AG09319 (cell line): Measurements from ENCODE around the gene XPC.

Experiments used
- DNase-seq: peaks from one replicate; pipeline ENCODE4 v3.0.0-alpha.2; 2010; ENCODE audit warnings: low read depth; ENCODE audit errors: extremely low read depth
- CTCF ChIP-seq: IDR thresholded peaks from 2 replicates; pipeline ENCODE4 v1.5.1; 2011; ENCODE audit warnings: low read depth, mild to moderate bottlenecking, inconsistent platforms, low read length, moderate library complexity

XPC gene

GRCh38 chr3:14222457-14222856 lies 44.1 kb upstream of the XPC start:
- no peak for TF ChIP-seq CTCF
- no peak for DNase-seq

- no peak for TF ChIP-seq CTCF
- DNase-seq = no peak
Measured at GRCh38 chr3:14221902-14222301, 43.5 kb upstream of the XPC start.

- no peak for DNase-seq
- no peak for TF ChIP-seq CTCF
Measured at GRCh38 chr3:14220933-14221332, 42.5 kb upstream of the XPC start.

GRCh38 chr3:14218355-14218754 lies 40.0 kb upstream of the XPC start:
- TF ChIP-seq CTCF = no peak
- no peak for DNase-seq

GRCh38 chr3:14216257-14217048 lies 38.1 kb upstream of the XPC start:
- no peak for DNase-seq
- TF ChIP-seq CTCF = no peak

- no peak for TF ChIP-seq CTCF
- DNase-seq = no peak
Measured at GRCh38 chr3:14214764-14215163, 36.4 kb upstream of the XPC start.

GRCh38 chr3:14213066-14213774 lies 34.8 kb upstream of the XPC start:
- TF ChIP-seq CTCF = no peak
- DNase-seq = no peak
